Liver (tissue), 3 donors: ENCODE results near the gene NOS1AP.

Source experiments
- ATF3 ChIP-seq: IDR thresholded peaks from 2 replicates; pipeline ENCODE4 v1.6.1; 2016; ENCODE audit warnings: antibody characterized with exemption
- CTCF ChIP-seq: fragments of 150-350 bp; IDR thresholded peaks from 2 replicates; pipeline ENCODE4 v1.5.1; 2017; ENCODE audit warnings: improper control_type of control experiment, low read depth, low read length; ENCODE audit not compliant: missing input control
- EGR1 ChIP-seq, 2 donors: IDR thresholded peaks; 2 replicates each; pipeline ENCODE4 v1.6.1; 2016 to 2018; ENCODE audit warnings: antibody characterized with exemption in 2 of 2, low read depth in 2 of 2
- GABPA ChIP-seq, 2 donors: IDR thresholded peaks in 1 of 2; conservative IDR thresholded peaks in 1 of 2; 2 replicates each; pipeline ENCODE4 v1.6.1; 2016; ENCODE audit warnings: antibody characterized with exemption in 2 of 2, mild to moderate bottlenecking in 1 of 2, moderate library complexity in 1 of 2
- MAX ChIP-seq: IDR thresholded peaks from 2 replicates; pipeline ENCODE4 v1.6.1; 2016; ENCODE audit warnings: antibody characterized with exemption
- NR2F2 ChIP-seq: IDR thresholded peaks from 2 replicates; pipeline ENCODE4 v1.6.1; 2016; ENCODE audit warnings: antibody characterized with exemption
- RAD21 ChIP-seq, 2 donors: IDR thresholded peaks; 2 replicates each; pipeline ENCODE4 v1.6.1; 2016; ENCODE audit warnings: antibody characterized with exemption in 2 of 2, mild to moderate bottlenecking in 2 of 2
- REST ChIP-seq: IDR thresholded peaks from 2 replicates; pipeline ENCODE4 v1.6.1; 2016; ENCODE audit warnings: antibody characterized with exemption, mild to moderate bottlenecking
- RXRA ChIP-seq, 2 donors: IDR thresholded peaks; 2 replicates each; pipeline ENCODE4 v1.6.1; 2017 to 2018; ENCODE audit warnings: antibody characterized with exemption in 2 of 2, mild to moderate bottlenecking in 1 of 2
- SP1 ChIP-seq: IDR thresholded peaks from 2 replicates; pipeline ENCODE4 v1.6.1; 2018; ENCODE audit warnings: antibody characterized with exemption, mild to moderate bottlenecking
- TAF1 ChIP-seq: conservative IDR thresholded peaks from 2 replicates; pipeline ENCODE4 v1.6.1; 2016; ENCODE audit warnings: antibody characterized with exemption, mild to moderate bottlenecking
- YY1 ChIP-seq: IDR thresholded peaks from 2 replicates; pipeline ENCODE4 v1.6.1; 2016; ENCODE audit warnings: antibody characterized with exemption, mild to moderate bottlenecking
- ZBTB33 ChIP-seq: IDR thresholded peaks from 2 replicates; pipeline ENCODE4 v1.6.1; 2016; ENCODE audit warnings: antibody characterized with exemption
- donor health status: healthy.
- donor health status: healthy.

GRCh38 chr1:162300057-162300917, 230.8 kb downstream of the NOS1AP start:
- no peak for TF ChIP-seq ATF3
- no peak for TF ChIP-seq CTCF
- no peak for TF ChIP-seq ZBTB33
- TF ChIP-seq RAD21 (IDR thresholded peaks at IDR 0.05), result no peak
- no peak for TF ChIP-seq REST
- no peak for TF ChIP-seq GABPA (IDR thresholded peaks at IDR 0.05 in 1 of 2, conservative IDR thresholded peaks at IDR 0.05 in 1 of 2)
- TF ChIP-seq MAX, result no peak
- no peak for TF ChIP-seq SP1
- TF ChIP-seq NR2F2, result no peak
- TF ChIP-seq RXRA (IDR thresholded peaks at IDR 0.05), result no peak
- TF ChIP-seq TAF1, result no peak
- TF ChIP-seq YY1, result no peak
- TF ChIP-seq EGR1 (IDR thresholded peaks at IDR 0.05; ENCODE audit: low read depth in 2 of 2), result no peak
